Endothelial cell of umbilical vein (primary cell): ENCODE data around the gene PPP2R3B. TPM values are rescaled to one million over a fixed set of nuclear protein-coding genes. Genes with fewer than 3 reads are reported as not detected.

Experiments
- BruUV-seq: library from RNA; stranded (reverse); fragments of 400-500 nt; replicated peaks from 2 replicates; lab custom pipeline; 2021; lab: Mats Ljungman, UMichigan
- CTCF ChIA-PET: fragments of 300-600, 350-600 bp; sonication (Branson Sonifier 250); formaldehyde crosslinking; loops from one replicate; lab custom pipeline; 2021; ENCODE audit warnings: antibody characterized with exemption, inconsistent platforms; lab: Charles Lee
- POLR2A ChIA-PET: fragments of 300-600, 350-600 bp; sonication (Branson Sonifier 250); formaldehyde crosslinking; loops from one replicate; lab custom pipeline; 2021; ENCODE audit warnings: antibody characterized with exemption, inconsistent platforms; lab: Charles Lee
- DNase-seq: peaks from one replicate; pipeline ENCODE4 v3.0.0-alpha.2; 2011; ENCODE audit warnings: low read depth, low spot score
- FAIRE-seq: peaks from 2 replicates; lab custom pipeline; 2011; peaks lifted over from hg19 to GRCh38; lab: Jason Lieb, UNC
- H2AFZ ChIP-seq: 2 replicates; pipeline ENCODE4 v1.6.0; 2012; ENCODE audit warnings: low read depth, low read length, control low read depth, inconsistent platforms
- H3K27ac ChIP-seq: 2 replicates; pipeline ENCODE4 v1.5.1; 2011; ENCODE audit warnings: low read depth, mild to moderate bottlenecking, control low read depth, low read length, moderate library complexity; ENCODE audit not compliant: insufficient read depth
- H3K27me3 ChIP-seq, 2 experiments: 2 replicates each; pipeline versions ENCODE4 v1.6.0 to v1.6.1; 2011; ENCODE audit warnings: low read length in 2 of 2, mixed read lengths in 1 of 2; ENCODE audit not compliant: control insufficient read depth in 2 of 2, insufficient read depth in 2 of 2
- H3K36me3 ChIP-seq, 2 experiments: 2 replicates in 1 of 2; 3 replicates in 1 of 2; pipeline ENCODE4 v1.5.1; 2011; ENCODE audit warnings: low read length in 2 of 2, mild to moderate bottlenecking in 1 of 2, moderate library complexity in 1 of 2; ENCODE audit not compliant: control insufficient read depth in 2 of 2, insufficient read depth in 2 of 2; ENCODE audit errors: extremely low read depth in 1 of 2
- H3K4me1 ChIP-seq: 3 replicates; pipeline ENCODE4 v1.5.1; 2011; ENCODE audit warnings: mild to moderate bottlenecking, low read length; ENCODE audit not compliant: control insufficient read depth, insufficient read depth; ENCODE audit errors: extremely low read depth
- H3K4me2 ChIP-seq: 2 replicates; pipeline ENCODE4 v1.6.1; 2011; ENCODE audit warnings: low read length, control low read depth, mixed read lengths; ENCODE audit not compliant: insufficient read depth
- H3K4me3 ChIP-seq, 3 experiments: fragments of 200-600 bp in 1 of 3; sonication (generic), shearing (Covaris generic) in 1 of 3; replicated peaks in 1 of 3; 2 replicates each; pipeline ENCODE4 v1.5.1; 2011 to 2016; ENCODE audit warnings: control low read depth in 3 of 3, low read length in 3 of 3, mild to moderate bottlenecking in 2 of 3, inconsistent platforms in 1 of 3, low read depth in 1 of 3, moderate library complexity in 1 of 3; ENCODE audit not compliant: insufficient read depth in 1 of 3
- H3K79me2 ChIP-seq: 2 replicates; pipeline ENCODE4 v1.6.0; 2012; ENCODE audit warnings: low read length, inconsistent platforms; ENCODE audit not compliant: control insufficient read depth, insufficient read depth
- H3K9ac ChIP-seq: replicated peaks from 2 replicates; pipeline ENCODE3; 2011; ENCODE audit warnings: low read length, control low read depth; ENCODE audit not compliant: insufficient read depth; ENCODE audit errors: extremely low read depth
- H3K9me1 ChIP-seq: replicated peaks from 3 replicates; pipeline ENCODE4 v1.6.0; 2011; ENCODE audit warnings: mild to moderate bottlenecking, low read length; ENCODE audit not compliant: control insufficient read depth, insufficient read depth; ENCODE audit errors: extremely low read depth
- H3K9me3 ChIP-seq: replicated peaks from 2 replicates; pipeline ENCODE4 v1.5.1; 2012; ENCODE audit warnings: low read length, inconsistent platforms; ENCODE audit not compliant: control insufficient read depth, insufficient read depth
- H4K20me1 ChIP-seq: replicated peaks from 2 replicates; pipeline ENCODE3; 2011; ENCODE audit warnings: mild to moderate bottlenecking, low read length; ENCODE audit not compliant: control insufficient read depth, insufficient read depth; ENCODE audit errors: extremely low read depth
- CTCF ChIP-seq, 2 donors: IDR thresholded peaks; 1 replicate in 1 of 2; 2 replicates in 1 of 2; pipeline ENCODE4 v1.5.1; 2011; ENCODE audit warnings: low read length in 2 of 2, mild to moderate bottlenecking in 2 of 2, moderate library complexity in 2 of 2, control low read depth in 1 of 2, inconsistent platforms in 1 of 2, low read depth in 1 of 2; ENCODE audit not compliant: insufficient read depth in 1 of 2; ENCODE audit errors: extremely low read depth in 1 of 2
- EZH2 ChIP-seq: IDR thresholded peaks from 2 replicates; pipeline ENCODE4 v1.6.1; 2012; ENCODE audit warnings: borderline replicate concordance, low read depth, mild to moderate bottlenecking, moderate library complexity, low read length, inconsistent platforms; ENCODE audit not compliant: severe bottlenecking
- FOS ChIP-seq: IDR thresholded peaks from 2 replicates; pipeline ENCODE4 v1.6.1; 2011; ENCODE audit warnings: mild to moderate bottlenecking, low read length, moderate library complexity, borderline replicate concordance; ENCODE audit not compliant: insufficient read depth
- GATA2 ChIP-seq: IDR thresholded peaks from 2 replicates; pipeline ENCODE4 v1.7.0; 2011; ENCODE audit warnings: low read depth, mild to moderate bottlenecking, moderate library complexity, mixed read lengths, low read length; ENCODE audit not compliant: insufficient read length, insufficient read depth
- JUN ChIP-seq: IDR thresholded peaks from 2 replicates; pipeline ENCODE4 v1.6.1; 2011; ENCODE audit warnings: borderline replicate concordance, low read depth; ENCODE audit not compliant: insufficient read length, insufficient read depth
- MYC ChIP-seq: IDR thresholded peaks from one replicate; pipeline ENCODE4 v1.6.1; 2011; ENCODE audit warnings: mild to moderate bottlenecking, low read depth, low read length
- POLR2A ChIP-seq: IDR thresholded peaks from 2 replicates; pipeline ENCODE4 v1.6.1; 2012; ENCODE audit warnings: low read depth, mild to moderate bottlenecking, control low read depth, low read length
- POLR2AphosphoS5 ChIP-seq: IDR thresholded peaks from 2 replicates; pipeline ENCODE4 v1.6.1; 2012; ENCODE audit warnings: low read depth, mild to moderate bottlenecking, control low read depth, low read length, moderate library complexity; ENCODE audit not compliant: insufficient read depth
- dilution Hi-C: fragments of 300-500 bp; cut with MboI; formaldehyde crosslinking; loops from one replicate; pipeline ENCODE4 v1.15.0; 2019; ENCODE audit warnings: low sequenced_read_pairs; ENCODE audit not compliant: extremely low pct_ligation_motif_present
- intact Hi-C: fragments of 100-400 bp; cut with micrococcal nuclease; formaldehyde crosslinking; loops from one replicate; pipeline ENCODE4 v1.10.0; 2022
- polyA plus RNA-seq, 4 experiments: library from polyadenylated mRNA; depleted of rRNA in 3 of 4; stranded (reverse) in 3 of 4; unstranded in 1 of 4; fragments of >200 nt; gene quantifications; 2 replicates each; pipeline versions ENCODE4 v1.2.1 to v1.2.3, GENCODE V29; 2011 to 2012; ENCODE audit warnings: missing spikeins in 1 of 4
- total RNA-seq: library from RNA; stranded (reverse); gene quantifications from 2 replicates; pipeline ENCODE4 v1.2.3, GENCODE V29; 2021
- TF ChIP-seq, protein P1 (sequence below): IDR thresholded peaks from 2 replicates; pipeline ENCODE4 v1.6.1; 2011; ENCODE audit not compliant: insufficient read depth, insufficient read length

The PPP2R3B gene
- total and polyA plus RNA-seq, 2 donors (not counting 3 experiments of a cell fraction or from before 2014, with no cell fraction given) = 19.1 to 33.6 TPM

- DNase-seq = no peak
- Histone ChIP-seq H4K20me1 (no peaks in the 10 kb centered on the region), H2AFZ (no peak overlapping the region), H3K9ac (no peak overlapping the region), H3K27me3 (no peaks in the 10 kb centered on the region), H3K9me1 (no peaks in the 10 kb centered on the region), H3K4me1 (no peaks in the 10 kb centered on the region), H3K36me3 (no peaks in the 10 kb centered on the region), H3K27ac (no peak overlapping the region), H3K4me2 (no peak overlapping the region), H3K9me3 (no peaks in the 10 kb centered on the region), H3K79me2 (no peaks in the 10 kb centered on the region), H3K4me3 (no peak overlapping the region)
- ChIA-PET CTCF (no interaction called here), POLR2A (no interaction called here)
- TF ChIP-seq FOS (no peak), POLR2A (no peak), JUN (no peak), GATA2 (no peak), CTCF (IDR thresholded peaks at IDR 0.05; ENCODE audit: extremely low read depth in 1 of 2, insufficient read depth in 1 of 2, low read depth in 1 of 2, low read length in 2 of 2) (no peak), MYC (no peak), POLR2AphosphoS5 (no peak), EZH2 (no peak)
- TF ChIP-seq, protein P1, sequence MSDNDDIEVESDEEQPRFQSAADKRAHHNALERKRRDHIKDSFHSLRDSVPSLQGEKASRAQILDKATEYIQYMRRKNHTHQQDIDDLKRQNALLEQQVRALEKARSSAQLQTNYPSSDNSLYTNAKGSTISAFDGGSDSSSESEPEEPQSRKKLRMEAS = no peak
- intact Hi-C loops (no loop called here), dilution Hi-C loops (no loop called here)
- no TSS peak for BruUV-seq
- FAIRE-seq = no peak
Measured at GRCh38 chrX:402857-403256, 16.1 kb upstream of the PPP2R3B start.
